GM11168 (cell line): ENCODE results near the gene PODXL2.

Experiments
- in situ Hi-C: fragments of 300-500 bp; cut with MboI; formaldehyde crosslinking; loops from one replicate; pipeline ENCODE4 v1.12.0; 2022; ENCODE audit warnings: low sequenced_read_pairs; ENCODE audit not compliant: unreplicated experiment

Gene PODXL2

DNA sequence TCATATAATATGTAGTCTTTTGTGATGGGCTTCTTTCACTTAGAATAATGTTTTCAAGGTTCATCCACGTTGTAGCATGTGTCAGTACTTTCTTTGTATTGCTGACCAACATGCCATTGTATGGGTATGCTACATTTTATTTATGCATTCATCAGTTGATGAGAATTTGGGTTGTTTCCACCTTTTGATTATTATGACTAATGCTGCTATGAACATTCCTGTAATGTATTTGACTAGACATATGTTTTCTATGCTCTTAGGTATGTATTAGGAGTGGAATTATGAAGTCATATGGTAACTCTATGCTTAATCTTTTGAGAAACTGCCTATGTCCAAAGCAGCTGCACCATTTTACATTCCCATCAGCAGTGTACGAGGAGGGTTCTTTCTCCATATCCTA lies 3.2 kb upstream of the PODXL2 start:
- in situ Hi-C loops = no loop called here

DNA sequence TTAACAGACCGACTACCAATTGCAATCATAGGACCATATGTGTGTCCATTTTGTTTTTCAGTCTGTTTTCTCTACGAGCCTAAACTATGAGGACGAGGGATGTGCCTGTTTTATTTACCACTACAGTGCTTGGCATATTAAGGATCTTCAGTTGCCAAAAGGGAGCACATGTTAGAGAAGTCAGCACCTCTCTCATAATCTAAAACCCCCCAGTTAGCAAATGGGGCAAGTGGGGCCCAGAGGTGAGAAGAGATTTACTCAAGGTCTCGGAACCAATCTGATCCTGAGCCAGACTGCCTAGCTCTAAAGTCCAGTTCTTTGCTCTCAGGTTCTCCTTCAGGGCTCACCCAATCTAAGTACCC lies 578 bp upstream of the PODXL2 start:
- in situ Hi-C loops = no loop called here

GRCh38 chr3:127629467-127630403 lies 750 bp downstream of the PODXL2 start:
- in situ Hi-C loops = no loop called here

DNA sequence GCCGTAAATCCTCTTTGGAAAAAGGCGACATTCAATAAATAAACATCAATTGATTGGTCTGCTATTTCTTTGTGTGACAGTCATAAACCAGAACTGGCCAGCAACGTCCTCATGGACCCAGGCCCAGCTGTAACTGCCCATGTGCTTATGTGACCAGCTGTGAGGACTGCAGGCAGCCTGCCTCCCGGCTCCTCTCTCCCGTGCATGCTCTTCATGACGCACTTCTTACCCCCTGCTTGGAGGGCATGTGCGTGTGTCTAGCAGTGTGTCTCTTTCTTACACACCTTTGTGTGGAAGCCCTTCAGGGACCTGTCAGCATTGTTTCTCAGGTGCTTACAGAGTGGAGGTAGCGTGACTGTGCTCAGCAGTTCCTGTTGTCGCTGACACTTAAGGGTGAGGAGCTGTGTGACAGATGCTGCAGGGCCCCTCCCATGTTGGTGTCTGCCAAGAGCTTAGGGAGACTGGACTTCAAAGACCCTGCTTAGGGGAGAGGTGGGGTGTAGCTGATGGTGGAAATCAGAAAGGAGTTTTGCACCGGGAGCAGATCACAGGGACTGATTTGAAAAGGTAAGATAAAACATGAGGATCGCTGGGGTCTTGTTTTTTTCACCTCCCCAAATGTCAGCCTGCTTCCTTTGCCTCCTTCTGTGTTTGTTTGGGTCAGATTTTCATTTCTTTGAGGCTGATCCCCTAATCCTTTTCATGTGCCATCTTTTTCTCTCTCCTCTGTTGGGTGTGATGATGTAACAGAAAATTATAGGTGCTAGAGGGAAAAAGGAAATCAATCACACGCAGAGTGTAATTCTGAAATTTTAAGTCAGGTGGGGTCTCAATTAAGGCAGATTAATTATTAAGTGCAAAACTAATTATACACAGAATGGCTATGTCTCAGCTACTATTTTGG lies 2.1 kb downstream of the PODXL2 start:
- in situ Hi-C loops = no loop called here

DNA sequence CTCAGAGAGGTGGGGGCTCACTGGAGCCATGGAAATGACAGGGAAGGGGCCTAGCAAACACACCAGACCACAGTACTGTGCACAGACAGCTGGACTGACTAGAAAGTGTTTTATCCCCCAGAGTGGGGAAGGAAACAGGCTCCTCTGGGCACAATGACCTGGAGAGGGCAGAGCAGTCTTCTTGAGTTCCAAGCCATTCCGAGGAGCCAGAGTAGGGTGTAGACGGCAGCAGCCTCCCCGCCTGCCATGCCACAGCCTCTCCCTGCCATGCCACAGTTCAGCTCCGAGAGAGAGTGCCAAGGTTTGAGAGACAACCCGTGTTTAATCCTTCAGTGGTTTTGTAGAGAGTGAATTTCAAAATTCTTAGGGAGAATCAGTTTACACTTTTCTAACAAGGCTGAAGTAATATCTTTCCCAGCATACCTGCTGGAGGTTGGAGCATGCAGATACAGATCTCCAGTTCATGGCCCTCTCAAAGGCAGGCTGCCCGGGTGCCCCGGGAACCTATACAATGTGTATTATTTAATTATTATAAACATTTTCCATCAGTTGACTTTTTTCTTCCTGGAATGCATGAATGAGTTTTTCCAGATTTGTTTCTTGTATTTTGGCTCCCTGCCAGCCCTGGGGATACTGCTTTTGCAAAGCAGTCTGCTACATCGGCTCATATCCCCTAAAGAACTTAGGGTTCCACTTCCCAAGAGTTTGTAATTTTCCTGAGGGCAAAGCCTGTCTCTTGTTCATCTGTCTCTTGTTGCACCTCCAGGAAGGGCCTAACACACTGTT lies 3.2 kb downstream of the PODXL2 start:
- in situ Hi-C loops = no loop called here

DNA sequence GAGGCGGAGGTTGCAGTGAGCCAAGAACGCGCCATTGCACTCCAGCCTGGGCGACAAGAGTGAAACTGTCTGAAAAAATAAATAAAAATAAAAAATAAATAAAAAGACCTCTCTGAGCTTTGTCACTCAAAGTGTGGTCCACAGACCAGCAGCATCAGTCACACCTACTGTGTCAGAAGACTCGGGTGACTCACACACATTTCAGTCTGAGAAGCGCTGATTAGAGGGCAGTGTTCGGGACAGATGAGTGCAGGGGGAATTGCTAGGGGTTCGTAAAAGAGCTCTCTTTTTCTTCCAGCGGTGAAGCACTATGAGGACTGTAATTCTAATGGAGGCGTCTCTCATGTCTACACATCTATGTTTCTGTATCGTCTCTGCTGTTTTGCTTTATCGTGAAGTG lies 5.7 kb downstream of the PODXL2 start:
- in situ Hi-C loops = no loop called here

DNA sequence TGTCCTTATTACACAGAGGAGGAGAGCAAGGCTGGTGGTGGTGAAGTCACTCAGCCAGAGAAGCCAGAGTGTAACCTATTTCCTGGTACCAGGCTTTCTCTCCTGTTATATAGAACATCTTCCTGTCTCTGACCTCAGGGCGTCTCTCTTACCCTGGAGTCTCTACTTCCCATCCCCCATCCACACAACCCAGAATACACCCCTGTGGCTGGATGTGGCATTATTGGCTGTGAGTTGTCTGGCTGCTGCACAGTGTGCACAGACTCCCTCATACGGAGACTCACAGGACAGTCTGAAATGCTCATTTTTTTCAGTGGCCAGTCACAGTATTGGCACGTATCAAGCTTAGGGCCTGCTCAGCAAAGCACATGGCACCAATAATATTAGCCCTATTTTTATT lies 8.6 kb downstream of the PODXL2 start:
- in situ Hi-C loops = no loop called here

GRCh38 chr3:127637971-127638370 lies 9.0 kb downstream of the PODXL2 start:
- in situ Hi-C loops = no loop called here

DNA sequence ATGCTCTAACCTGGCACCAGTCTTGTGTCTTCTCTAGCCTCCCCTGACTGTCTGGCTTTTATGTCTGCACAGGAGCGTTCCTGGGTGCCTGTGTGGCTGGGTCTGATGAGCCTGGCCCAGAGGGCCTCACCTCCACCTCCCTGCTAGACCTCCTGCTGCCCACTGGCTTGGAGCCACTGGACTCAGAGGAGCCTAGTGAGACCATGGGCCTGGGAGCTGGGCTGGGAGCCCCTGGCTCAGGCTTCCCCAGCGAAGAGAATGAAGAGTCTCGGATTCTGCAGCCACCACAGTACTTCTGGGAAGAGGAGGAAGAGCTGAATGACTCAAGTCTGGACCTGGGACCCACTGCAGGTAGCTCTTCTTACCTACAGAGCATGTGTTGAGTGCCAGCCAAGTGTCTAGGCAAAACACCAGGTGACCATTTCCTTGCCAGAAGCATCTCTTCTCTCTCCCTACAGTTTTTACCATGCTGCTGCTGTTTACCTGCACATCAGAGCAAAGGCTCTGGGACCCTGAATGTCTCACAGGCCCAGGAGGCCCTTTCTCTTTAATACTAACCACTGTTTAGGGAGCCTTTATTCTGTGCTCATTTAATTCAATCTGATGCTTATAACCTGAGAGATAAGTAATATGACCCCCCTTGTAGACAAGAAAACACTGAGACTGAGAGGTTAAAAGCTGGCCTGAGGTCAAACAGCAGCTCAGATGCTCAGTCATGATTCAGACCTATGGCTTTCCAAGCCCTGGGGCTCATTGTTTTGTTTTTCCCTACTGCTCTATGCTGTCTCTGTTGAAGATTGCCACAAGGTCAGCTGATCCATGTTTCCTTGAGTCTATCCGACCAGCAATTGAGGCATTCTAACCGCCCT lies 10.4 kb downstream of the PODXL2 start:
- in situ Hi-C loops = no loop called here

GRCh38 chr3:127640042-127640355 lies 11.0 kb downstream of the PODXL2 start:
- in situ Hi-C loops = no loop called here

GRCh38 chr3:127644641-127645370 lies 15.8 kb downstream of the PODXL2 start:
- in situ Hi-C loops = no loop called here

DNA sequence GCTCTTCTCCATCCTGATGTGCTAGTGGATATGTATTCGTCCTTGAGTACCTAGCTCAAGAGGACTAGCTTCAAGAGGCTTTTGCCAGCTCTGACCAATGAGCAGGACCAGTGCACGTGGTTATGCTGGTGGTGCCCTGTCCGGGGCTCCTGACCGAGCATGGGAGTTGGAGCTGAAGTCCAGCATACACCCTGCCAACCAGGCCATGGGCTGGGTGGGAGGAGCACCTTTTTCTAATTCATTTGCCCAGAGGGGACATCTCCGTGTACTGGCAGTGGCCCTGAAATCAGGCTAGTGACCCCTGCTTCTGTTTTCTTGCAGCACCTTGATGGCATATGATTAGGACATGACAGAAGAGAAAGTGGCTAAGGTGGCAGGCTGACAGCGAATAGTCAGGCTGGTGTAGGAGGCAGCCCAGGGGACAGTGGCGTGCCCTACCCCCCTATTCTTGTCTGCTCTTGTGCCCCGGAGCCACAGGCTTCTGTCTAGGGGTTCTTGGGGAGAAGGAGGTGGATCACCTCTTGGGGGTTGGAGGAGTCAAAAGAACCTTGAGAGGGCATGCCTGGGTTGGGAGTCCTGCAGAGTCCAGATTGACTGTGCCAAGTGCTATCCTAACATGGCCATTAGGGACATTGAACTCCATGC lies 16.5 kb downstream of the PODXL2 start:
- in situ Hi-C loops = no loop called here

- in situ Hi-C loops = no loop called here
Measured at GRCh38 chr3:127646501-127647046, 17.6 kb downstream of the PODXL2 start.

DNA sequence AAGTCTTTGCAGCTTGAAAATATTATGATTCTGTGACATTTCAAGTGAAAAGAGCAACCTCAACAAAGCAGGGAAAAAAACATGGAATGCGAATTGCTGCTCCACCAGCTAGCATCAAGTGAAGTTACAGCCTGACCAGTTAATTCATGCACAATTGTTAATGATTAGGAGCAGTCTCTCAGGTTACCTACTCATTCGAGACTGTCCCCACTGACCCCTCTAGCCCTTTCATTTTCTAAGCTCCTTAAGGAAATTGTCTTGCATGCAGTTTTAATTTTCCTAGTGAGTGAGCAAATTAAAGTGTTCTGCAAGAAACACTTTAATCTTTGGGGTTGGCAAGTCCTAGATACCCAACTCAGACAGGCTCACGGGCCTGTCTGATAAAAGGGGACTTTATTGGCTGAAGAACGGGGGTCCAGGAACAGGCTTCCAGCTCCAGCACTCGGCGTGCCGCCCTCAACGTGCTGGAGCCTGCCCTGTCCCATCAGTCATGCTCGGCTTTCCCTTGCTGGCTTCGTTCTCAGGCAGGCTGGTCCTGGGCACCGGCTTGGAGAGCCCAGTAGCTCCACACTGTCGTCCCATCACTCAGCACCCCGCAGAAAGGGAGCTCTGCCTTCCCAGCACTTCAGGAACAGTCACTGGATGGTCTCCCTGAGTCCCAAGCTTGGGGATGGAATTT lies 18.3 kb downstream of the PODXL2 start:
- in situ Hi-C loops = no loop called here

GRCh38 chr3:127647845-127648204 lies 18.8 kb downstream of the PODXL2 start:
- in situ Hi-C loops = no loop called here

GRCh38 chr3:127650236-127650635 lies 21.3 kb downstream of the PODXL2 start:
- in situ Hi-C loops = no loop called here

GRCh38 chr3:127651516-127652172 lies 22.7 kb downstream of the PODXL2 start:
- in situ Hi-C loops = no loop called here
